GM19324 (cell line): ENCODE data around the gene BAIAP2L1.

Experiments used
- ATAC-seq: cut with Tn5 transposase; IDR thresholded peaks from one replicate; pipeline ENCODE4 v1.9.1; 2021; ENCODE audit warnings: mild to moderate bottlenecking, moderate library complexity; ENCODE audit not compliant: unreplicated experiment, low FRiP score

The BAIAP2L1 gene

DNA sequence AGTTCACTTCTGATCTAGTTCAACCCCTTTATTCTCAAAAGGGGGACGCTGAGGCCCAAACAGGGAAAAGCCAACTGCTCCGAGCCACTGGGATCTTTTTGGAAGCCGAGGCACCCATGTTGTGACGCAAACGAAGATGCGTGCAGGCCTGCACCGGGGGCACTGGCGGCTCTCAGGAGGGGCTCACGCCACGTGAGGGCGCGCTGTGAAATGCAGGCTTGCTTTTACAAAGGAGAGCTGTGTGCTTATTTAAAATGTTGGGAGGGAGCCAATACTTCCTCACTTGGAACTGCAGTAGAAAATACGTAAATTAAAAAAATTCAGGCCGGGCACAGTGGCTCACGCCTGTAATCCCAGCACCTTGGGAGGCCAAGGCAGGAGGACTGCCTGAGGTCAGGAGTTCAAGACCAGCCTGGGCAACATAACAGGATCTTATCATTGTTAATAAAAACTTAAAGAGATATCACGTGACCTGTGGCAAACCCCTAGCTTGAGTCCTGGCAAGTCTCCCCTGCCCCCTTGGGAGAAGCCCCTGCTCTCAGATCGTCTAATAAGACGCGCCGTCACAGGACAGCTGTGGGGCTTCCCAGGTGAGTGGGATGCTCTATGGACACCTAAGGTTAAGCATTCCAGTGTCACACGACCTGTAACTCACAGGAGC lies 103.1 kb downstream of the BAIAP2L1 start:
- no peak for ATAC-seq

- no peak for ATAC-seq
These were observed 104.1 kb downstream of the BAIAP2L1 start for GRCh38 chr7:98296833-98297232.

GRCh38 chr7:98295467-98296192 lies 105.3 kb downstream of the BAIAP2L1 start:
- ATAC-seq = no peak

DNA sequence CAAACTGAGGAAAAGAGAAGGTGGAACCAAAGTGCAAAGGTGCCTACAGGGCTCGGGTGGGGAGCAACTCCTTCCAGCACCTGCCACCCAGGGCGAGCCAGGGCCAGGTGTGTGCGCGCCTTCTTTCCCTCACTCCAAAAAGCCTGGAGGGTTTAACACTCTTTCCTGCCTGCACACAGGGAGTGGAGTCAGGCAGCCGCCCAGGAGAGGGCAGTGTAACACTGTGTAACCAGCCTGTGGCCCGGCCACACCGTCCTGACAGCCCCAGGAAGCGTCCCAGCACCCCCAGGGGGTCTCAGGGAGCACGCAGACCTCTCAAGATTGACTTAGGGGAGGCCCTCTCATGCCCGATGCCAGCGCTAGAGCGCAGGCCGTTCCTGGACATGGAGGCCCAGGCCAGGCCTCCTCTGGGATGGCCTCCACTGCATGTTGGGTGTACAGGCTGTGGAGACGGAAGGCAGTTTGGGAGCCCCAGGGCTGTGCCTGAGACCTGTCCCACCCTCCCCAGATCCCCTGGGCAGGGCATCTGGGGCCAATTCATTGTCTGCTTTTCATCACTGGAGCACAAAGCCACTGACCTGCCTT lies 106.0 kb downstream of the BAIAP2L1 start:
- ATAC-seq = no peak

DNA sequence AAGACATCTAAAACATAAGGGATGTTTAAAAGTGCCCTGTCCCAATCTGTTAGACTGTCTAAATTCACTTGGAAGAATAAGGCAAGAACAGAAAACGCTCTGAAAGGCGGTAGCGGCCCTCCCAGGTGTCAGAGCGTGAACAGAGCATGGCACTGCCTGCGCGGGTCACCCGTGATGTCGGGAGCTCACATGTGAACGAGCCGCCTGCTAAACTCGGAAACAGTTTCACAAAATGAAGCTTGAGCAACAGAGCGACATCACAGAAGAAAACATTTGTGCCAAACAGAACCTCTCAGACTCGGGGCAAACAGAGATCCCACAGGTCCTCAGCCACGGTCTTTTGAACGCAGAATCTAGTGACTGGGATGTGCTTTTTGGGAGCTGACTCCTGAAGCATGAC lies 106.6 kb downstream of the BAIAP2L1 start:
- no peak for ATAC-seq

DNA sequence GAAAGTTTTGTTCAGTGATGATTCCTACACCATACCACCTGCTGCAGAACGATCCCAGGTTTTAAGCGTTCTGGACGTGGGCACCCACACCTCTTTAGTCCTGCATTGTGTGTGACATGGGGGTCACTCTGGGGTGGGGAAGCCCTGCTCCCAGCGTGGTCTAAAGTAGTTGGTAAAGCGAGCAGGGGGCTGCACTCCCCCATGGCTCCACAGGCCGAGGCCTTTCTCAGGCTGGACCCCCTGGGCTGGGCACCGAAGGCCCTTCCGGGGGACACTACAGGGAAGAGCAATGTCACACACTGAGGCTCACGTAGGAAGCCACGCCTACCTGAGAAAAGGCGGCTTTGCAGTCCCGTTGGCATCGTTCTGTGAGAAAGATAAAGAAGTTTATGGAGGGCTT lies 107.1 kb downstream of the BAIAP2L1 start:
- ATAC-seq = no peak

GRCh38 chr7:98293265-98293664 lies 107.6 kb downstream of the BAIAP2L1 start:
- no peak for ATAC-seq

GRCh38 chr7:98291717-98292116 lies 109.2 kb downstream of the BAIAP2L1 start:
- no peak for ATAC-seq

GRCh38 chr7:98289333-98289875 lies 111.5 kb downstream of the BAIAP2L1 start:
- ATAC-seq = no peak

- ATAC-seq = no peak
These were observed 112.6 kb downstream of the BAIAP2L1 start for GRCh38 chr7:98288064-98288823.

DNA sequence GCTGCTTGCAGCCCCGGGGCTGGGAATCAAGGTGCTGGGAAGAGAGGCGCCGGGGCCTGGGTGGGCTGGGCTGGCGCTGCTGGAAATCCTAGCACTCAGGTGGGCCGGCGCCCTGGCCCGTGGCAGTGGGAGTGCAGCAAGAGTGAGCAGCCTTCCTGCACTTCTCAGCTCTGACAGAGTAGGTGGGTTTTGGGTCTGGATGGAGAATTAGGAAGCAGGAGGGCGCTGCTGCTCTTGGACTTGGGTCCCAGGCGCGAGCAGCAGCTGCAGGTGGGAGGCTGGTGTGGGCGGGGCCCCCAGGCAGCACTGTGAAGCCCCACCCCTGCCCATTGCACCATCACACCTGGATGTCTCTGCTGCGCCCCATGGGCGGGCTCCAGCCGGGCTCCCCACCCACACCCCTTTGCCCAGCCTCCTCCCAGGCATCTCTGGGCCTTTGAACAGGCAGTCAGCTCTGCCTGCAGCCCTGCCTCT lies 113.4 kb downstream of the BAIAP2L1 start:
- no peak for ATAC-seq

DNA sequence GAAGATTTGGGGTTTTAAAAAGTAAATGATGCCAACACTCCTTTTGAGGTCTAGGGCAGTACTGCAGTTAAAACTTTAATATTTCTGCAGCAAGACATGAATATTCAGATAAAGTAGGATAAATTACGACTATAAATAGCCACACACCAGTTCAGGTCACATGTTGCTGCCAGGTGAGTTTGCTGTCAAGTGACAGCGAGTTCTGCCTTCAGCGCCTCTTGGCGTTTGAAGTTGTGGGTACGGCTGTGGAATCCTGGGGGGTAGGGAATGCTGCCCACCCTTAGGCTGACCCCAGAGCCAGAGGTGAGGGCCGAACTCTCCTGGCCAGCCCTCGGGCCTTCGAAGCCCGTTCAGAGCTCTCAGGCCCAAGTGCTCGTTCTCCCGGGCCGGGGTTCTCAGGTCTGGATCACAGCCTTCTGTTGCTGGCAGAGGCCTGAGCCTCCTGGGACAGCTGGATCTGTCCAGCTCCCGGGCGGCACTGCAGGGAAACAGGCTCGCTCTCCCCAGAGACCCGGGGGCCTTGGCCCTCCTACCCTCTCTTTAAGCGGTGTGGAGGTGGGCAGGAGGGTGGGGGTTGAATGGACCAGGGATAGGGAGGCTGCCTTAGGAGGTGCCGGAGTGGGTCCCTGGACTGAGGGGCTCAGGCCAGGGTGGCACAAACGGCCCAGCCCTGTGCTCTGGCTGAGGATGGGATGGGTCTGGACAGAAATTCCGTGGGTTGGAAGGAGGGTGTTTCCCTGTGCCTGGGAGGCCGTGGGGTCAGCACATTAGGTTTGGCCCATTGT lies 114.0 kb downstream of the BAIAP2L1 start:
- ATAC-seq = no peak

DNA sequence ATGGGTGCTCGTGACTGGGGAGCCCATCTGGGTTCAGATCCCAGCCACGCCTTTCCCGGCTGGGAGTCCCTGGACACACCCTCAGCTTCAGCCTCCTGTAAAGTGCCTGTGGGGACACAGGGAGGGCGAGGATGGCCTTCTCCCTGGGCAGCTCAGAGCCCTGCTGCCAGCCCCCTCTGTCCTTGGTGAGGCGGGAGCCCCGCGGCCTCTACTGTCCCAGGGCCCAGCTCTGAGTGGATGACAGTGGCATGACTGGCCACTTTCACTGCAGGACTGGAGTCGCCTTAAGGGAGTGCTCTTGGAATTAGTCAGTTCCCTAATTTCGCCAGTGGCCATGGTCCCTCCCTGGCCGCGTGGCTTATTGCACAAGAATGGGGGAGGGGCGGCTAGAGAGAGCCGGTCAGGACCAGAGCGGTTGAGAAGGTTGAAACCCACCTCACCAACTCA lies 114.8 kb downstream of the BAIAP2L1 start:
- ATAC-seq = no peak

DNA sequence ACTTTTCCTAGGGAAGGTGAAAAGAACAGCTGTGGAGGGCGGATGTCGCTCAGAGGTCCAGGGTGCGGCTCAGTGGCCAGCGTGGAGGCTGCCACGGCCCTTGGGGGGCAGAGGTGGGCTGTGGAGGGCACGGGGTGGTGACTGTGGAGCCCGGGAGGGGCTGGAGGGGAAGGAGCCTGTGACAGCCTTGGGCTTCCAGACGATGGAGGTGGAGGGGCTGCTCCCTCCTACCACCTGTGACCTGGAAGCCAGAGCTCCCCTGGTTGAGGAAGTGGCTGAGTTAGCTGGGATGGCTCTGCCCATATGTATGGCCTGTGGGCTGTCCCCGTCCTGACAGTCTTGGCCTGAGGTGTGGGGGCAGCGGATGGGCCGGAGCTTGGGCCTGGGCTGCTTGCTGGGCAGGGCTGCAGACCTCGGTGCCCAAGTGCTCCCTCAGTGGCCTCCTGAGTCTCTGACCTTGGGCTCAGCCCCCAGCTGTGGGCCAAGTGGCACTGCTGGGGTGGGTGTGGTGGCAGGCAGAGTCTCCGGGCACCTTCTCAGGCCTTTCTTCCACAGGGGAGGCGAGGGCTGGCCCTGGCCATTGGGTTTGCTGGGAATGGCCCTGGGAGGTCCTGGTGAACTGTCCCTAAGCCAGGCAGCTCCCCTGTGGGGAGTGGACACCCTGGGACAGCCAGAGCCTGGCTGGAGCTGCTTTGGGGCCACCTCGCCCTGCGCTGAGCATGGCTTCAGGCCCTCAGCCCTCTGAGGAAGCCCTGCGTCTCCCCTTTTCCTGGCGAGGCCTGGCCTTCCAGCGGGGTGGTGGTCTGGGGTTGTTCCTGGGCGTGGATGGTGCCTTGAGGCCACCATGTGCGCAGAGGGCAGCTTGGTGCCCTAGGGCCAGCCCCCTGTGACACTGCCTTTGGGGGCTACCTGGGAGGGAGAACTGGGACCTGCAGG lies 115.5 kb downstream of the BAIAP2L1 start:
- no peak for ATAC-seq

DNA sequence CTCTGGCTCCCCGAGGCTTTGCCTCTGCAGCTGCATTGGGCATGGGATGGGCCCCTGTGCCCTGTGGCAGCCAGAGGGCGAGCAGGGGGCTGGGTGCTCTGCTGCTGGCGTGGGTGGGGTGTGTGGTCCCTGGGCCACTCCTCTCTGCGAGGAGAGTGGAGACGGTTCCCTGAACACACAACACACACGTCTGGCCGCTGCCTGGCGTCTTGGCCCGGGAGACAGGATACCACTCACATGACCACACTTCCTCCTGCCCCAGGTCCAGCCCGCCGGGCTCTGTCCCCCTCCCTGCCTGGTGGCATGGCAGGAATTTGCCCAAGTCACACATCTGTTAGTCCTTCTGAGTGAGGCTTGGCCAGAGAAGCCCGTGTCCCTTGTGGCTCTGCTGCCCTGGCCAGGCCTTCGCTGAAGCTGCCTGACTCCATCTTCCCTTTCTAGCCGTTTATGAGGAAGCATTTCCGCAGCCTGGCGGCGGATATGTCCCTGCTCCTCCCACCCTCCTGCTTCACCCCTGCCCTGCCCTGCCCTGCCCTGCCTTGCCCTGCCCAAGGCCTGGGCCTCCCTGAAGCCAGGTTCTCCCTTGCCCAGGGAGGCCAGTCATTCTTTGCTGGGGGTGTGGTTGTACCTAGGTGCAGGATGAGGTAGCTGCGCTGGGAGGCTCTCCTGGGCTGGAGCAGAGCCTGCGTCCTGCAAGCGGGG lies 116.4 kb downstream of the BAIAP2L1 start:
- ATAC-seq = no peak

DNA sequence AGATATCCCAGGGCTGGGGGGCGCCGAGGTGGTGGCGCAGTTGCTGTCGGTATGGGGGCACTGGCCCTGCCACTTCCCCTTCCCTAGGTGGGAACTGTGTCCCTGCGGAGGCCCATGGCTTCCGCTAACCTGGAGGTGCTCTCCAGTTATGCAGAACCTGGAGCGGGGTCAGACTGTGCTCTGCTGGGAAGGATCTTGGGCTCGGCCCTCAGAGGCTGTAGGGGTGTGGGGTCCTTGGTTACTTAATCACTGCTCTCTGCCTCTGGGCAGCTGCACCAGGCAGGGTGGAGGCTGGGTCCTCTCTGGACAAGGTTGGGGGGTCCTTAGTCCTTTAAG lies 117.0 kb downstream of the BAIAP2L1 start:
- ATAC-seq = no peak

DNA sequence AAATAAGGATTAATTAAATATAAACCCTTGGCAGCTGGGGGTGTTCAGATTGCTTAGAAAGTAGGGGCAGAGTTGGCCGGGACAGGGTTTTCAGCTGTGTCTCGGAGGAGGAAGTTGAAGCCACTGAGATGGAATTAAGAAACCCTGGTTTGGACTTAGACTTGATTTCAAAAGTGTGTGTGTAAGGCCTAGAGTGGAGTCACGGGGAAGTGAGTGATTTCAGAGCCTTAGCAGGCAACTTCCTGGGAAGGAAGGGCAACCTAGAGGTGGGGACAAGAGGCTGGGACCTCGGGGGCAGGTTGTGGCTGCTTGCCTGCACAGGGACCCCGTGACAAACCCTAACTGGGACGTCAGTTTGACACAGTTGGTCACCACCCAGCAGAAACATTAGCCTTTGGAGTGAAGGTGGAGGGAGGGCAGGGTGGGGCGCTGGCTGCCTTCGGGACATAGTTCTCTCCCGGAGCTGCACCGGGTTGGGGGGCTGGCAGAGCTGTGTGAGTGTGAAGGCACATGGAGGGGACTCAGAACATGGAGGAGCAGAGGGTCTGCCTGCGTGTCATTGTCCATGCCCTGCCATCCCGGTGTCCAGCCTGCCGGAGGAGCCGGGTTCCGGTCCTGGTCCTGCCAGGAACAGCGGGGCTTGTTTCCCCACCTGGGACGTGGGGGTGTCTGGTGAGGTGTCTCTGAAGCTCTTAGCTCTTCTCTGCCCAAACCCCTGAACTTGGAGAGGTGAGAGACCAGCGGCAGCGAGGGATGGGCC lies 117.6 kb downstream of the BAIAP2L1 start:
- no peak for ATAC-seq

DNA sequence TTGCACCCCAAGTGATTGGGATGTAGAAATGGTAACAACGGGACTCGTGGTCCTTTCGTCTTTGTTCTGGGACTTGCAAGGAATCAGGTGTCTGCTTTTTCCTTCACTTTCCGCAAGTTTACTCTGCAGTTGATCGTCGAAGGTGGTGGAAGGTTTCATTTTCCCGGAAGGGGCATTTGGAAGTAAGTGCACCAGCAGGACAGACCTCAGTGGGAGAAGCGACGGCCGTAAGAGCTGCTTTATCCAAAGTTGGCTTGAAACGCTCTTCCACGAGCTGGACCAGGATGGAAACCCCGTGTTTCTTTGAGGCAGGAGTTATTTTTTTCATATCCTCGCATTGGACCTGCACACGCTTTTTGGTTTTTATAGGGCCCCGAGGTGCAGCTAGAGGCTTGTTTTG lies 118.2 kb downstream of the BAIAP2L1 start:
- ATAC-seq = no peak
